ENCODE data around the gene NCAM1. TPM values are rescaled to one million over a fixed set of nuclear protein-coding genes. Genes with fewer than 3 reads are reported as not detected.

Gene NCAM1
- total and polyA plus RNA-seq, 2 donors (not counting 3 experiments of a cell fraction or from before 2014, with no cell fraction given): 0.03 TPM; not detected in 1

DNA sequence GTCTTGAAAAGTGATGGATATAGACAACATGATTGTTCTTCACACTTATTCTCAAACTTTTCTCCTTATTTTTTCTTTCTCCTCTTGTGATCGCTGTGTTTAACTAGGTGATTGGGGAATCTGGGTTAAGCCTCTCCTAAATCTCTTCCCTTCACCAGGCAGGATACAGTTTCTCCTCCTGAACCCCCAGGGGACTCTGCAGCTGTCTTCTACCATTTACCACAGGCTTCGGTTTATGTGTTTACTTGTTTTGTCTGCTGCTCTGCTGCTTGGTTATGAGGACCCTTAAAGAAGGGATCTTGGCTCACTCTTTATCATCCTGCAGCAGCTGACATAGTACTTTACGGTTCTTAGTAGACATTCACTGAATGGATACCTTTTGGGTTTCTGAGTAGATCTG, 124.2 kb downstream of the NCAM1 start:
- TF ChIP-seq JUN (IDR thresholded peaks at IDR 0.05; ENCODE audit: borderline replicate concordance, insufficient read depth, insufficient read length, low read depth): no peak
- no peak for TF ChIP-seq GATA2 (IDR thresholded peaks at IDR 0.05; ENCODE audit: insufficient read depth, insufficient read length, low read depth, low read length)
- TF ChIP-seq, protein P1, sequence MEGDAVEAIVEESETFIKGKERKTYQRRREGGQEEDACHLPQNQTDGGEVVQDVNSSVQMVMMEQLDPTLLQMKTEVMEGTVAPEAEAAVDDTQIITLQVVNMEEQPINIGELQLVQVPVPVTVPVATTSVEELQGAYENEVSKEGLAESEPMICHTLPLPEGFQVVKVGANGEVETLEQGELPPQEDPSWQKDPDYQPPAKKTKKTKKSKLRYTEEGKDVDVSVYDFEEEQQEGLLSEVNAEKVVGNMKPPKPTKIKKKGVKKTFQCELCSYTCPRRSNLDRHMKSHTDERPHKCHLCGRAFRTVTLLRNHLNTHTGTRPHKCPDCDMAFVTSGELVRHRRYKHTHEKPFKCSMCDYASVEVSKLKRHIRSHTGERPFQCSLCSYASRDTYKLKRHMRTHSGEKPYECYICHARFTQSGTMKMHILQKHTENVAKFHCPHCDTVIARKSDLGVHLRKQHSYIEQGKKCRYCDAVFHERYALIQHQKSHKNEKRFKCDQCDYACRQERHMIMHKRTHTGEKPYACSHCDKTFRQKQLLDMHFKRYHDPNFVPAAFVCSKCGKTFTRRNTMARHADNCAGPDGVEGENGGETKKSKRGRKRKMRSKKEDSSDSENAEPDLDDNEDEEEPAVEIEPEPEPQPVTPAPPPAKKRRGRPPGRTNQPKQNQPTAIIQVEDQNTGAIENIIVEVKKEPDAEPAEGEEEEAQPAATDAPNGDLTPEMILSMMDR (IDR thresholded peaks at IDR 0.05; ENCODE audit: extremely low read depth in 1 of 2, insufficient read depth in 1 of 2, low read depth in 1 of 2, low read length in 2 of 2): no peak
- TF ChIP-seq POLR2A (IDR thresholded peaks at IDR 0.05; ENCODE audit: low read depth, low read length): no peak
- no peak overlapping the region for H3K9ac ChIP-seq (replicated peaks; ENCODE audit: extremely low read depth, insufficient read depth, low read length)
- dilution Hi-C loops (cut with MboI; ENCODE audit: extremely low pct_ligation_motif_present, low sequenced_read_pairs): no loop called here
- no peaks in the 10 kb centered on the region for H4K20me1 ChIP-seq (replicated peaks; ENCODE audit: control insufficient read depth, extremely low read depth, insufficient read depth, low read length)
- CTCF ChIA-PET: no interaction called here
- no TSS peak for BruUV-seq (replicated peaks)
- no peak overlapping the region for H3K4me2 ChIP-seq (ENCODE audit: insufficient read depth, low read length)
- H3K36me3 ChIP-seq (ENCODE audit: control insufficient read depth in 2 of 2, extremely low read depth in 1 of 2, insufficient read depth in 2 of 2, low read length in 2 of 2): no peaks in the 10 kb centered on the region
- H3K27me3 ChIP-seq (ENCODE audit: control insufficient read depth in 2 of 2, insufficient read depth in 2 of 2, low read length in 2 of 2): no peaks in the 10 kb centered on the region
- H3K79me2 ChIP-seq (ENCODE audit: control insufficient read depth, insufficient read depth, low read length): no peaks in the 10 kb centered on the region
- DNase-seq (ENCODE audit: low read depth, low spot score): no peak
- no peaks in the 10 kb centered on the region for H3K4me1 ChIP-seq (ENCODE audit: control insufficient read depth, extremely low read depth, insufficient read depth, low read length)
- POLR2A ChIA-PET: no interaction called here
- FAIRE-seq: no peak
- no peak overlapping the region for H2AFZ ChIP-seq (ENCODE audit: low read depth, low read length)
- H3K9me1 ChIP-seq (replicated peaks; ENCODE audit: control insufficient read depth, extremely low read depth, insufficient read depth, low read length): no peaks in the 10 kb centered on the region
- no peak overlapping the region for H3K4me3 ChIP-seq (replicated peaks in 1 of 3; ENCODE audit: insufficient read depth in 1 of 3, low read depth in 1 of 3, low read length in 3 of 3)
- H3K27ac ChIP-seq (ENCODE audit: insufficient read depth, low read depth, low read length): no peak overlapping the region
- peaks cover 3% of the 10 kb centered on the region for H3K9me3 ChIP-seq (replicated peaks; ENCODE audit: control insufficient read depth, insufficient read depth, low read length)
- intact Hi-C loops (cut with micrococcal nuclease): no loop called here

DNA sequence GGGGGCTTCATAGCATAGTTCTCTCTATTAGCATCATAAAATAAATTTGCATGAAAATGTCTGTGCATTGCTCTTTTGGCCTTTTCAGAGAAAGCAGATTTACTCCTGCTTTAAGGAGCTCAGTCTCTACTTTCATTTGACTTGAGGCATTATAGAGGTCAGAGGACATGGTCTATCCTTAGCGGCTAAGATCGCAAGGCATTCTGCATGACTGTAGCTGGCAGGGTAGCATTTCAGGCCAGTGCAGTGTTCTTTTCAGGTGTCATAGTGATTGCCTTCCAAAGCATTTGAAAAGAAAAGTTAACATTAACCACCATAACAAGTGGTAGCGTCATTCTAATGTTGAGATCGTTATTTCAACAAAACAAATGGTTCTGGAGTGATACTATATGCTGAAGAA, 126.5 kb downstream of the NCAM1 start:
- H3K4me3 ChIP-seq (replicated peaks in 1 of 3; ENCODE audit: insufficient read depth in 1 of 3, low read depth in 1 of 3, low read length in 3 of 3): no peak overlapping the region
- TF ChIP-seq POLR2AphosphoS5 (IDR thresholded peaks at IDR 0.05; ENCODE audit: insufficient read depth, low read depth, low read length) (no peak), GATA2 (IDR thresholded peaks at IDR 0.05; ENCODE audit: insufficient read depth, insufficient read length, low read depth, low read length) (no peak), JUN (IDR thresholded peaks at IDR 0.05; ENCODE audit: borderline replicate concordance, insufficient read depth, insufficient read length, low read depth) (no peak), FOS (IDR thresholded peaks at IDR 0.05; ENCODE audit: borderline replicate concordance, insufficient read depth, low read length) (no peak), EZH2 (IDR thresholded peaks at IDR 0.05; ENCODE audit: borderline replicate concordance, low read depth, low read length, severe bottlenecking) (no peak), POLR2A (IDR thresholded peaks at IDR 0.05; ENCODE audit: low read depth, low read length) (no peak)
- TF ChIP-seq, protein P1 (IDR thresholded peaks at IDR 0.05; ENCODE audit: extremely low read depth in 1 of 2, insufficient read depth in 1 of 2, low read depth in 1 of 2, low read length in 2 of 2): no peak
- TF ChIP-seq, protein P2, sequence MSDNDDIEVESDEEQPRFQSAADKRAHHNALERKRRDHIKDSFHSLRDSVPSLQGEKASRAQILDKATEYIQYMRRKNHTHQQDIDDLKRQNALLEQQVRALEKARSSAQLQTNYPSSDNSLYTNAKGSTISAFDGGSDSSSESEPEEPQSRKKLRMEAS (IDR thresholded peaks at IDR 0.05; ENCODE audit: insufficient read depth, insufficient read length): no peak
- H3K27me3 ChIP-seq (ENCODE audit: control insufficient read depth in 2 of 2, insufficient read depth in 2 of 2, low read length in 2 of 2): no peaks in the 10 kb centered on the region
- CTCF ChIA-PET: no interaction called here
- dilution Hi-C loops (cut with MboI; ENCODE audit: extremely low pct_ligation_motif_present, low sequenced_read_pairs) (no loop called here), intact Hi-C loops (cut with micrococcal nuclease) (no loop called here)
- no peaks in the 10 kb centered on the region for H3K79me2 ChIP-seq (ENCODE audit: control insufficient read depth, insufficient read depth, low read length)
- no peak overlapping the region for H3K27ac ChIP-seq (ENCODE audit: insufficient read depth, low read depth, low read length)
- peaks cover 3% of the 10 kb centered on the region for H3K9me3 ChIP-seq (replicated peaks; ENCODE audit: control insufficient read depth, insufficient read depth, low read length)
- no peak for DNase-seq (ENCODE audit: low read depth, low spot score)
- H3K4me2 ChIP-seq (ENCODE audit: insufficient read depth, low read length): no peak overlapping the region
- FAIRE-seq: no peak
- H3K9me1 ChIP-seq (replicated peaks; ENCODE audit: control insufficient read depth, extremely low read depth, insufficient read depth, low read length): no peaks in the 10 kb centered on the region
- POLR2A ChIA-PET: no interaction called here
- BruUV-seq (replicated peaks): no TSS peak
- no peaks in the 10 kb centered on the region for H4K20me1 ChIP-seq (replicated peaks; ENCODE audit: control insufficient read depth, extremely low read depth, insufficient read depth, low read length)
- no peak overlapping the region for H2AFZ ChIP-seq (ENCODE audit: low read depth, low read length)
- no peaks in the 10 kb centered on the region for H3K4me1 ChIP-seq (ENCODE audit: control insufficient read depth, extremely low read depth, insufficient read depth, low read length)
- H3K9ac ChIP-seq (replicated peaks; ENCODE audit: extremely low read depth, insufficient read depth, low read length): no peak overlapping the region
- no peaks in the 10 kb centered on the region for H3K36me3 ChIP-seq (ENCODE audit: control insufficient read depth in 2 of 2, extremely low read depth in 1 of 2, insufficient read depth in 2 of 2, low read length in 2 of 2)

Measured in endothelial cell of umbilical vein (primary cell).